HepG2 (cell line): ENCODE data around the gene FEV. TPM values are rescaled to one million over a fixed set of nuclear protein-coding genes. Genes with fewer than 3 reads are reported as not detected.

ENCODE experiments used
- ATAC-seq: fragments of 200-7000 bp; cut with Tn5 transposase; 3 replicates; pipeline ENCODE4 v1.9.1; 2020; ENCODE audit warnings: mild to moderate bottlenecking, moderate library complexity
- BruUV-seq: library from RNA; stranded (reverse); fragments of 400-500 nt; replicated peaks from 2 replicates; lab custom pipeline; 2021; lab: Mats Ljungman, UMichigan
- CTCF ChIA-PET: fragments of 300-600 bp; formaldehyde crosslinking; extraction: SDS; loops from one replicate; lab custom pipeline; 2021; ENCODE audit warnings: low total read pairs, inconsistent platforms, low intra/inter-chr PET ratio; lab: Yijun Ruan, JAX
- POLR2A ChIA-PET: fragments of 350-600 bp; sonication (Branson Sonifier 250); formaldehyde crosslinking; loops from one replicate; lab custom pipeline; 2020; ENCODE audit warnings: antibody characterized with exemption, inconsistent platforms; lab: Yijun Ruan, JAX
- DNase-seq: peaks from one replicate; pipeline ENCODE4 v3.0.0-alpha.2; 2015; ENCODE audit warnings: low spot score
- FAIRE-seq: peaks from 3 replicates; lab custom pipeline; 2011; peaks lifted over from hg19 to GRCh38; lab: Jason Lieb, UNC
- H2AFZ ChIP-seq: one replicate; pipeline ENCODE4 v1.6.1; 2011; ENCODE audit warnings: low read length, inconsistent platforms
- H3K27ac ChIP-seq: fragments of 300-600 bp; 3 replicates; pipeline ENCODE4 v1.8.0; 2011; ENCODE audit warnings: mixed run types, mild to moderate bottlenecking, mixed read lengths, low read length, inconsistent platforms; ENCODE audit not compliant: insufficient read depth; ENCODE audit errors: extremely low read length
- H3K27me3 ChIP-seq, 2 experiments: fragments of 200-600 bp in 1 of 2; 2 replicates in 1 of 2; 3 replicates in 1 of 2; pipeline versions ENCODE4 v1.6.0 to v1.8.0; 2011; ENCODE audit warnings: low read length in 2 of 2, mild to moderate bottlenecking in 2 of 2, moderate library complexity in 2 of 2, inconsistent platforms in 1 of 2; ENCODE audit not compliant: insufficient read depth in 2 of 2, control insufficient read depth in 1 of 2
- H3K36me3 ChIP-seq, 2 experiments: fragments of 200-600 bp in 1 of 2; replicated peaks in 1 of 2; 2 replicates in 1 of 2; 3 replicates in 1 of 2; pipeline versions ENCODE4 v1.5.1 to v1.8.0; 2011; ENCODE audit warnings: low read length in 2 of 2, inconsistent platforms in 1 of 2; ENCODE audit not compliant: insufficient read depth in 2 of 2, control insufficient read depth in 1 of 2
- H3K4me1 ChIP-seq: 2 replicates; pipeline ENCODE4 v1.5.1; 2012; ENCODE audit warnings: low read length, inconsistent platforms; ENCODE audit not compliant: insufficient read depth
- H3K4me2 ChIP-seq: 2 replicates; pipeline ENCODE4 v1.6.0; 2011; ENCODE audit warnings: low read depth, low read length, inconsistent platforms
- H3K4me3 ChIP-seq, 3 experiments: fragments of 200-600 bp in 1 of 3; sonication (generic), shearing (Covaris generic) in 1 of 3; replicated peaks in 1 of 3; 2 replicates each; pipeline ENCODE4 v1.5.1; 2011 to 2016; ENCODE audit warnings: low read length in 3 of 3, inconsistent platforms in 2 of 3, low read depth in 2 of 3, mild to moderate bottlenecking in 2 of 3, control low read depth in 1 of 3, mixed read lengths in 1 of 3; ENCODE audit not compliant: insufficient read depth in 1 of 3
- H3K79me2 ChIP-seq: one replicate; pipeline ENCODE4 v1.6.1; 2011; ENCODE audit warnings: low read length, inconsistent platforms; ENCODE audit not compliant: insufficient read depth
- H3K9ac ChIP-seq: 2 replicates; pipeline ENCODE4 v1.6.0; 2011; ENCODE audit warnings: mild to moderate bottlenecking, low read depth, low read length, inconsistent platforms; ENCODE audit not compliant: insufficient read depth
- H3K9me3 ChIP-seq: 2 replicates; pipeline ENCODE4 v1.5.1; 2012; ENCODE audit warnings: mild to moderate bottlenecking, low read length
- H4K20me1 ChIP-seq: 2 replicates; pipeline ENCODE4 v1.6.0; 2011; ENCODE audit warnings: inconsistent platforms, mild to moderate bottlenecking, low read length, moderate library complexity; ENCODE audit not compliant: insufficient read depth
- ARID4A ChIP-seq: sonication (generic); formaldehyde crosslinking; IDR thresholded peaks from 2 replicates; pipeline ENCODE4 v1.5.0; 2020; ENCODE audit warnings: mild to moderate bottlenecking, missing genetic modification reagents, borderline replicate concordance
- CENPBD1 ChIP-seq: sonication (generic); formaldehyde crosslinking; IDR thresholded peaks from 2 replicates; pipeline ENCODE4 v1.8.0; 2022; ENCODE audit warnings: missing genetic modification reagents, low read depth, mild to moderate bottlenecking, borderline replicate concordance
- CENPT ChIP-seq: sonication (generic); formaldehyde crosslinking; IDR thresholded peaks from 2 replicates; pipeline ENCODE4 v1.8.0; 2022; ENCODE audit warnings: low read depth, mild to moderate bottlenecking, moderate library complexity, missing genetic modification reagents
- ELK4 ChIP-seq: sonication (generic); formaldehyde crosslinking; IDR thresholded peaks from 2 replicates; pipeline ENCODE4 v1.9.0; 2021; ENCODE audit warnings: missing genetic modification reagents, borderline replicate concordance
- HES4 ChIP-seq: sonication (generic); formaldehyde crosslinking; IDR thresholded peaks from 2 replicates; pipeline ENCODE4 v1.9.0; 2021; ENCODE audit warnings: mild to moderate bottlenecking, missing genetic modification reagents, borderline replicate concordance
- NFE2L2 ChIP-seq: fragments of 150-350 bp; IDR thresholded peaks from 2 replicates; pipeline ENCODE4 v1.6.1; 2014; ENCODE audit warnings: low read length
- RBM39 ChIP-seq: fragments of 200-400 bp; formaldehyde crosslinking; IDR thresholded peaks from one replicate; pipeline ENCODE4 v1.6.1; 2018; ENCODE audit warnings: antibody characterized with exemption, mild to moderate bottlenecking, low read depth, low read length; ENCODE audit not compliant: poor library complexity, severe bottlenecking
- SALL1 ChIP-seq: sonication (generic); formaldehyde crosslinking; IDR thresholded peaks from 2 replicates; pipeline ENCODE4 v1.8.0; 2022; ENCODE audit warnings: mild to moderate bottlenecking, missing genetic modification reagents
- SATB2 ChIP-seq: sonication (generic); formaldehyde crosslinking; IDR thresholded peaks from 2 replicates; pipeline ENCODE4 v1.5.0; 2020; ENCODE audit warnings: missing genetic modification reagents
- SRY ChIP-seq: sonication (generic); formaldehyde crosslinking; IDR thresholded peaks from 2 replicates; pipeline ENCODE4 v1.8.0; 2022; ENCODE audit warnings: mild to moderate bottlenecking, missing genetic modification reagents
- ZBTB37 ChIP-seq: sonication (generic); formaldehyde crosslinking; IDR thresholded peaks from 2 replicates; pipeline ENCODE4 v1.4.0; 2020; ENCODE audit warnings: mild to moderate bottlenecking, missing genetic modification reagents
- ZBTB7A ChIP-seq: sonication (generic); formaldehyde crosslinking; IDR thresholded peaks from 2 replicates; pipeline ENCODE4 v1.8.0; 2022; ENCODE audit warnings: mild to moderate bottlenecking, missing genetic modification reagents
- ZNF224 ChIP-seq: sonication (generic); formaldehyde crosslinking; IDR thresholded peaks from 2 replicates; pipeline ENCODE4 v1.5.0; 2020; ENCODE audit warnings: mild to moderate bottlenecking, missing genetic modification reagents
- ZNF572 ChIP-seq: sonication (generic); formaldehyde crosslinking; IDR thresholded peaks from 2 replicates; pipeline ENCODE4 v1.5.1; 2020; ENCODE audit warnings: mild to moderate bottlenecking, missing genetic modification reagents
- ZNF703 ChIP-seq: sonication (generic); formaldehyde crosslinking; IDR thresholded peaks from 2 replicates; pipeline ENCODE4 v1.5.1; 2020; ENCODE audit warnings: missing genetic modification reagents, mild to moderate bottlenecking, moderate library complexity, borderline replicate concordance
- ZNF749 ChIP-seq: sonication (generic); formaldehyde crosslinking; IDR thresholded peaks from 2 replicates; pipeline ENCODE4 v1.8.0; 2022; ENCODE audit warnings: mild to moderate bottlenecking, missing genetic modification reagents, moderate library complexity, borderline replicate concordance
- ZNF891 ChIP-seq: sonication (generic); formaldehyde crosslinking; IDR thresholded peaks from 2 replicates; pipeline ENCODE4 v1.5.0; 2020; ENCODE audit warnings: mild to moderate bottlenecking, missing genetic modification reagents
- WGBS: methylation state at CpG from one replicate; pipeline ENCODE4 v1.1.6; 2017; ENCODE audit warnings: low lambda C conversion rate; 5-methylcytosine and 5-hydroxymethylcytosine counted together
- in situ Hi-C: cut with HindIII; loops from 2 replicates; pipeline ENCODE4 v1.10.0; 2017; ENCODE audit warnings: low pct_unique_long_range_greater_than_20kb; ENCODE audit not compliant: extremely low pct_ligation_motif_present
- intact Hi-C: fragments of 100-400 bp; cut with micrococcal nuclease; formaldehyde crosslinking; loops from one replicate; pipeline ENCODE4 v1.10.0; 2022; ENCODE audit not compliant: unreplicated experiment
- polyA plus RNA-seq, 8 experiments: library from polyadenylated mRNA; depleted of rRNA in 3 of 8; stranded (reverse) in 7 of 8; unstranded in 1 of 8; fragments of >200 nt; fragmentation: Illumina TruSeq in 4 of 8; extraction: Trizol in 4 of 8; gene quantifications; 2 replicates each; pipeline versions ENCODE4 v1.2.1 to v1.2.3, GENCODE V29; 2011 to 2016; ENCODE audit warnings: low read depth in 4 of 8, missing spikeins in 1 of 8, mixed read lengths in 1 of 8; ENCODE audit not compliant: insufficient read depth in 1 of 8
- total RNA-seq, 5 experiments: library from RNA; depleted of rRNA; stranded (reverse); fragments of >200 nt; fragmentation: Illumina TruSeq; extraction: Trizol; gene quantifications; 2 replicates each; pipeline ENCODE4 v1.2.3, GENCODE V29; 2016; ENCODE audit warnings: low read depth in 1 of 5

The FEV gene
- total and polyA plus RNA-seq, 2 of the 13 experiments (the other 11 are each of a cell fraction or from before 2014, with no cell fraction given), result not detected

- Histone ChIP-seq H3K4me1 (peaks cover 29% of the 10 kb centered on the region), H3K79me2 (no peaks in the 10 kb centered on the region), H3K27me3 (peaks cover 49 to 96% of the 10 kb centered on the region in 2 experiments), H3K4me2 (no peak overlapping the region), H3K27ac (no peak overlapping the region), H3K9me3 (no peaks in the 10 kb centered on the region), H4K20me1 (peaks cover 47% of the 10 kb centered on the region; the same call in 1 of the 2 replicates), H3K9ac (no peak overlapping the region), H3K4me3 (no peak overlapping the region), H3K36me3 (no peaks in the 10 kb centered on the region), H2AFZ (no peak overlapping the region)
- intact Hi-C loops, result loop anchor here (1.0 kb wide), 1 partner anchor 62 kb away; no protein-coding TSS in a partner anchor
- 14% methylated on average over 3 of the region's 4 CpGs for WGBS
- DNase-seq (no peak), ATAC-seq (no peak), FAIRE-seq (no peak)
- ChIA-PET CTCF (no interaction called here), POLR2A (no interaction called here)
- in situ Hi-C loops, result no loop called here
- BruUV-seq, result no TSS peak
- TF ChIP-seq ZNF749 (CRISPR knock-in tag) (no peak), SRY (CRISPR knock-in tag) (no peak), HES4 (CRISPR knock-in tag) (no peak), RBM39 (no peak), SATB2 (no peak), ZNF224 (CRISPR knock-in tag) (no peak), ARID4A (CRISPR knock-in tag) (no peak), NFE2L2 (no peak), CENPBD1 (CRISPR knock-in tag) (no peak), CENPT (no peak), ZNF891 (no peak), ZNF572 (no peak), ZBTB7A (CRISPR knock-in tag) (no peak), ZBTB37 (CRISPR knock-in tag) (no peak), SALL1 (CRISPR knock-in tag) (no peak), ZNF703 (CRISPR knock-in tag) (no peak), ELK4 (CRISPR knock-in tag) (no peak)
Measured at GRCh38 chr2:218996937-218997336, 12.0 kb upstream of the FEV start.
